NCI-H2029 treated with DMSO at 0.1 percent for 48 hours (cell line): ENCODE measurements around the gene LRTM2.
"Not testable (repeated sequence)": the region's sequence is repeated elsewhere in the genome, so short reads cannot be mapped to it uniquely, and the experiment has no call there.

Source experiments
- DNase-seq: peaks from one replicate; lab custom pipeline; 2025; lab: John Stamatoyannopoulos, UW

Gene LRTM2

GRCh38 chr12:1811281-1811947 lies 9.0 kb upstream of the LRTM2 start:
- DNase-seq, result no peak

DNA sequence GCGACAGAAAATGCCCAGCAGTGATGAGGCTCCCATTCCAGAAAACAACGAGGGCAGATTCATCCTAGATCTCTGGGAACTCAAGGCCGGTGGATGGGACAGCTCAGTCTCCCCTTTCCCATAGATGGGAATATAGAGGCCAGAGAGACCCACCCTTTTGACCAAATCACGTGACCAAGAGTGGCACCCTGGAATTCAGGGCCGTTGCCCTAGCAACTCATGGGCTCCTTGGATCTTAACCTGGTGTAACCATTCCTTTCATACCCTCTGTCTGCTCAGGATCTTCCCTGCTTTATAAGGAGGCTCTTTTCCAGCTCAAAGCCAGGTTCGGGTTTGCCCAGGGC lies 8.4 kb upstream of the LRTM2 start:
- no peak for DNase-seq

- DNase-seq, result no peak
These were observed 7.6 kb upstream of the LRTM2 start for GRCh38 chr12:1812650-1813302.

DNA sequence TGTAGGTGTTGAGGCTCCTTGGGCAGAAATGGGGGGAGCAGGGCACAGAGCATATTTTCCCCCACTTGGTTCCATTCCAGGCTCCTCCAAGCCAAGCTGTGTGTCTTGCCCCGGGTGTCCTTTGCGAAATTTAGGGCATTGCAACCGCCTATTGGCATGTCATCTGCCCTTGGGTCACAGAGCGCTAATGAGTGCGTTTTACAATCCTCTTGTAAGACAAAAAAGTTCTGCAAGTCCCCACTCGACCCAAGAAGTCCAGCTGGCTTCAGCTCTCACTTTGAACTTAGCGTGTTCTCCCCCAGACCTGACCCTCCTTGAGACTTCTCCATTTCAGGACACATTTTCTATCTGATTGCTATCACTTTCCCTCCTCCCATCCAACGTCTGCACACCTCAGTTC lies 6.1 kb upstream of the LRTM2 start:
- no peak for DNase-seq

DNA sequence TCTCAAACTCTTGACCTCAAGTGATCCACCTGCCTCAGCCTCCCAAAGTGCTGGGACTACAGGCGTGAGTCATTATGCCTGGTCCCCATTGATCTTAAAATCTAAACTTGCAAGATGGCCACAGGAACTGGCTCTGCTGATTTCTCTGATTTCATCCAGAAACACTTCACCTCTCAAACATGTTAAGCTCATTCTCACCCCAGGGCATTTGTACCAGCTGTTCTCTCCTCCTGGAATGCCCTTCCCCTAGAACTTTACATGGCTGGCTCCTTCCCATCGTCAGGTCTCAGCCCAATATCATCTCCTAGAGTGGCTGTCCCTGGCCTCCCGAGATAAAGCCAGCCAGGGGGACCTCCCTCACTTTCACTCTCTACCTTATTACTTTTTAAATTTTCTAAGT lies 5.3 kb upstream of the LRTM2 start:
- no peak for DNase-seq

- DNase-seq, result no peak
These were observed 4.3 kb upstream of the LRTM2 start for GRCh38 chr12:1815814-1816729.

DNA sequence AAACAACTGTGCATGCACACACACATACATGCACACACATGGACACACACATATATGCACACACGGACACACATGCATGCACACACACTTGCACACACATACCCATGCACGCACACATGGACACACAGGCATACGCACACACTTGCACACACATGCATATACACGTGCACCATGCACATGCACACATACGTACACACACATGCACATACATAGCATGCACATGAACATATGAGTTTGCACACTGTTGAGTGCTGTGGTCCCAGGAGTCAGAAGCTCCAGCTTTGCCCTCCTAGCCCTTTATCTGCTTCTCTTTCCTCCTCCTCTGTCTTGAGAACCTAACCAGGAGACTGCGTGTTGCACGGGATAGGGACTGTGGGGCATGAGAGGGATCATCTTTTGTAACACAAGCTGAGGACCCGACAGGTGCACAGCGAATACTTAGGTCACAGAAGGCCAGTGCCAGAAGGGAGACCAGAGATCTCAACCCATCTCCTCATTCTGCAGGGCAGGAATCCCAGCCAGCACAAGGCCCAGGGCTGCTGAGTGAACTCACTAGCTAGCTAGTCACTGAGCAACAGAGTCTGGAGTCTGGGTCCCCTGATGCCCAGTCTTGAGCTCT lies 3.5 kb upstream of the LRTM2 start:
- no peak for DNase-seq

- DNase-seq, result not testable (repeated sequence)
These were observed 2.4 kb upstream of the LRTM2 start for GRCh38 chr12:1817928-1818327.

DNA sequence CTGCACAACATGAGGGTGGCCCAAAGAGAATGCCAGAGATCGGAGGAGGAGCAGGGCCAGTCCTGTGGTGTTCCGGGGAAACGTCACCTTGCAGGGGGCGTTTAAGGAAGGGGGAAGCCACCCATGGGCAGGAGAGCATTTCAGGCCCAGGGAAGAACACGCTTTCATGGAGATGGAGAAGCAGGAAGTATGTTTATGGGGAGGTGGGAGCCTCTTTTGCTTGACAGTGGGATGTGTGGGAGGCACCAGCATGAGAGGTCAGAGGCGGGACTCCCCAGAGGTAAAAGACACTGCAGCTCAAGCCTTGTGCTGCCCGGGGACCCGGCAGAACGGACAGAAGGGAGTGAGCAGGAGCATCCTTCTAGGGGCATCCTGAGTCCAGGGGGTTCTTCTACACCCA lies 1.3 kb upstream of the LRTM2 start:
- DNase-seq, result no peak

- no peak for DNase-seq
These were observed 794 bp upstream of the LRTM2 start for GRCh38 chr12:1819571-1819970.

GRCh38 chr12:1820896-1821291 lies 529 bp downstream of the LRTM2 start:
- no peak for DNase-seq

DNA sequence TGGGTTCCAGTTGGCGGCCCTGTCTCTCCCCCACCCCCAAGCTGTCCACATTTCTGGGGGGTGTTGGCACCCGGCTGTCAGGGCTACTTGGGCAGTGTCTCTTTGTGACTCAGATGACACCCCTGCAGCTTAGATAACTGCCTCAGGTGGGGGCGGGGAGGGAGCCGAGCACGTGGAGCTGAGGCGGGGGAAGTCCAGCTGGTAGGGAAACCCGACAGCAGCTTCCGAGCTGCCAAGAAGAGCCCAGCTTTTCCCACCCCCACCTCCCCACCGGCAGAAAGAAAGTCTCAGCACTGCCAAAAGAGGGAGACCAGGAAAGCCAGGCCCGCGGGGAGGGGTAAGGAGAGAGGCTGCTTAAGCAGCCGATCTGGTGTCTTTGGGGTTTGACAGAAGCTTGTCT lies 1.4 kb downstream of the LRTM2 start:
- DNase-seq, result no peak

- DNase-seq, result no peak
These were observed 2.3 kb downstream of the LRTM2 start for GRCh38 chr12:1822699-1823098.

DNA sequence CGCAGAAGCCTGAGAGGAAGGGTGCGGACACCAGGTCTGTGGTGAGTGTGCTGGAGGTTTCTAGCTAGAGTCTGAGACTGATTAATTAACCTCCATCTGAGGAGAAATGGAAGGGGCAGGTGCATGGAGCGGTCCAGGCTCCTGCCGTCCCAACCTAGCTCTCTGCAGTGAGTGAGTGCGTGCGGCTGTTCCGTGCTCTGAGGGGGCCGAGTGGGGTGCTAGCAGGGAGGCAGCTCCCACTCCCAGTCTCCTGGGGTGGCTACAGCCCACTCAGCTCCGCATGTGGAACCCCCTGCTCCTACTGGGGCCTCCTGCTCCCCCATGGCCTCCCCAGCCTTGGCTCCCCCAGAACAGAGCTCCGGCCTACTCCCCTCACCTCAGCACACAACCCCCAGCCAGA lies 2.9 kb downstream of the LRTM2 start:
- DNase-seq, result no peak

- DNase-seq, result no peak
These were observed 5.2 kb downstream of the LRTM2 start for GRCh38 chr12:1825382-1826102.

GRCh38 chr12:1826401-1826800 lies 6.0 kb downstream of the LRTM2 start:
- DNase-seq, result no peak

GRCh38 chr12:1826867-1827705 lies 6.7 kb downstream of the LRTM2 start:
- no peak for DNase-seq

DNA sequence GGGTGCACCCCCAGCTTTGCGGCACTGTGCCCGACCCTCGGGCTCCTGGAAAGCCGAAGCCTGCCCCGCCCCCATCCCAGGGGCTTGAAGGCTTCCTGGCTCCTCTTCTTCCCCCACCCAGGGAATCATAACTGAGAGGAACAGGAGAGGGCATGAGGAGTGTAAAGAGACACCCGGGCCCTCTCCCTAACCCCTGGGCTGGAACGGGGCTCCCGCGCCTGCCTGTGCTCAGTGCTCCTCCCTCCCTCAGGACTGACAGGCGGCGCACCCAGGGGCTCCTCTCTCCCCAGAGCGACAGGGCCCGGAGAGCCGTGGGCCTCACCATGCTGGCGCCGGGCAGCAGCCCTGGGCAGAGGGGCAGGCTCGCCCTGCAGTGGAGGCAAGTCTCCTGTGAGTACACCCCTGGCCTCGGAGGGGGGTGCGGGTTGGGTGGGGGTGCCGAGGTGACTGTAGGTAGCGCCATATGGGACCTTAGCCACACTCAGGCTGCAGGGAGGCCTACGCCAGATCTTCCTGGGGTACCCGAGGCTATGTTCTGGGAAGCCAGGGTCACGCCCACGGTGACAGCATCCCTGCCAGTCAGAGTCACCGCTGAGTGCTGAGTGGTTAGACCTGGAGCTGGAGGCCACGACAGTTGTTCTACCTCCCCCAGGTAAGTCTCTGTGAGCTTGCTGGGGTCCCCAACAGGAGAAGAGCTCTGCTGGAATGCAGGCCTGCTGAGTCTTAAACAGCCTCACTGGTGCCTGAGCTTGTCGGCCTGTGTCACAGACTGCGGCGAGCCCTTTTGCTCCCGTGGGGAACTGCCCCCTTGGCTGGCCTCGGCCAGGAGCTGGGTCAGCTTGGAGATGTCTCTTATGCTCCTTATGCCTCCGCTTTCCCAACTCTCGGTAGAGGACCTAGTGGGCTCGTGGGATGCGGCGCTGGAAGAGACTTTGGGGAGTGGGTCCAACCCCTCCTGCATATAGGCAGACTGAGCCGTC lies 7.8 kb downstream of the LRTM2 start:
- DNase-seq, result no peak

GRCh38 chr12:1828856-1829255 lies 8.5 kb downstream of the LRTM2 start:
- DNase-seq, result no peak
